ENCODE results near the gene VRTN.

- TF ChIP-seq CTCF (IDR thresholded peaks at IDR 0.05) = no peak
- no peak for TF ChIP-seq POLR2A (IDR thresholded peaks at IDR 0.05)
These were observed 60.6 kb downstream of the VRTN start for GRCh38 chr14:74408870-74409269.
